Breast epithelium (tissue), 4 donors: ENCODE measurements around the gene IGSF22. TPM values are rescaled to one million over a fixed set of nuclear protein-coding genes. Genes with fewer than 3 reads are reported as not detected.

Source experiments
- DNase-seq, 2 donors: peaks; one replicate each; pipeline ENCODE4 v3.0.0-alpha.2; 2019; ENCODE audit warnings: low spot score in 2 of 2
- H3K27ac ChIP-seq, 2 donors: fragments of 200-600 bp; sonication (generic) in 1 of 2; one replicate each; pipeline ENCODE4 v1.5.1; 2016 to 2019; ENCODE audit warnings: mild to moderate bottlenecking in 1 of 2
- H3K27me3 ChIP-seq, 2 donors: fragments of 200-600 bp; sonication (generic) in 1 of 2; one replicate each; pipeline versions ENCODE4 v1.5.1 to v1.6.0; 2017 to 2019; ENCODE audit warnings: control low read depth in 1 of 2, mild to moderate bottlenecking in 1 of 2
- H3K36me3 ChIP-seq: fragments of 200-600 bp; one replicate; pipeline ENCODE4 v1.5.1; 2019
- H3K4me1 ChIP-seq, 2 donors: fragments of 200-600 bp; sonication (generic); one replicate each; pipeline ENCODE4 v1.5.1; 2016 to 2019; ENCODE audit warnings: control low read depth in 1 of 2
- H3K4me3 ChIP-seq, 3 donors: fragments of 200-600 bp; sonication (generic); 1 replicate in 2 of 3; 2 replicates in 1 of 3; pipeline ENCODE4 v1.5.1; 2016 to 2019; ENCODE audit warnings: mild to moderate bottlenecking in 3 of 3, moderate library complexity in 2 of 3
- H3K9me3 ChIP-seq, 2 donors: fragments of 200-600 bp; sonication (generic) in 1 of 2; one replicate each; pipeline ENCODE4 v1.5.1; 2016 to 2019; ENCODE audit warnings: control low read depth in 1 of 2
- CTCF ChIP-seq, 3 donors: fragments of 450-650 bp; IDR thresholded peaks; one replicate each; pipeline ENCODE4 v1.5.1; 2016 to 2017; ENCODE audit warnings: antibody characterized with exemption in 3 of 3, mild to moderate bottlenecking in 3 of 3, moderate library complexity in 3 of 3
- POLR2A ChIP-seq: fragments of 450-650 bp; IDR thresholded peaks from one replicate; pipeline ENCODE4 v1.6.1; 2016; ENCODE audit warnings: antibody characterized with exemption, mild to moderate bottlenecking, moderate library complexity
- POLR2AphosphoS5 ChIP-seq, 3 donors: sonication (generic); formaldehyde crosslinking; IDR thresholded peaks; one replicate each; pipeline ENCODE4 v1.6.1; 2017; ENCODE audit warnings: antibody characterized with exemption in 3 of 3
- intact Hi-C: fragments of 100-400 bp; cut with DNase I; formaldehyde crosslinking; loops from one replicate; pipeline ENCODE4 v1.15.1; 2023; ENCODE audit warnings: low total_unique reads
- total RNA-seq, 3 donors: library from RNA; depleted of rRNA; stranded (reverse); fragments of >200 nt; gene quantifications; one replicate each; pipeline ENCODE4 v1.1.0, GENCODE V29; 2016

IGSF22 gene
- total RNA-seq, 3 donors from 2014 or later = 0.44 to 0.66 TPM; not detected in 1

- H3K4me3 ChIP-seq = peak overlapping the region; percentile 49 to 69 (median 69)
- intact Hi-C loops = no loop called here
- no peaks in the 10 kb centered on the region for H3K4me1 ChIP-seq
- peak overlapping the region; percentile 71 to 85 for H3K27ac ChIP-seq
- no peaks in the 10 kb centered on the region for H3K27me3 ChIP-seq
- no peaks in the 10 kb centered on the region for H3K36me3 ChIP-seq
- DNase-seq = peak; percentile 76 to 78
- no peaks in the 10 kb centered on the region for H3K9me3 ChIP-seq
- TF ChIP-seq POLR2AphosphoS5 (IDR thresholded peaks at IDR 0.05) = no peak
- no peak for TF ChIP-seq POLR2A
- TF ChIP-seq CTCF (IDR thresholded peaks at IDR 0.05) = no peak
These were observed 5.0 kb downstream of the IGSF22 start for GRCh38 chr11:18720808-18721560.

GRCh38 chr11:18720091-18720807 is 5.7 kb downstream of the IGSF22 start:
- Histone ChIP-seq H3K27ac (peak overlapping the region; percentile 71 to 85), H3K27me3 (no peaks in the 10 kb centered on the region), H3K9me3 (no peaks in the 10 kb centered on the region), H3K4me1 (no peaks in the 10 kb centered on the region), H3K4me3 (peak overlapping the region; percentile 49 to 69 (median 69)), H3K36me3 (no peaks in the 10 kb centered on the region)
- TF ChIP-seq POLR2AphosphoS5 (IDR thresholded peaks at IDR 0.05) = no peak
- TF ChIP-seq POLR2A = no peak
- TF ChIP-seq CTCF (IDR thresholded peaks at IDR 0.05) = no peak
- intact Hi-C loops = no loop called here
- no peak for DNase-seq

- no peak for DNase-seq
- H3K27ac ChIP-seq = no peak overlapping the region
- H3K36me3 ChIP-seq = no peaks in the 10 kb centered on the region
- no peak overlapping the region for H3K4me3 ChIP-seq
- TF ChIP-seq CTCF (IDR thresholded peaks at IDR 0.05) (no peak), POLR2AphosphoS5 (IDR thresholded peaks at IDR 0.05) (no peak), POLR2A (no peak)
- intact Hi-C loops = no loop called here
- no peaks in the 10 kb centered on the region for H3K4me1 ChIP-seq
- H3K27me3 ChIP-seq = no peaks in the 10 kb centered on the region
- H3K9me3 ChIP-seq = no peaks in the 10 kb centered on the region
These were observed 10.5 kb downstream of the IGSF22 start for GRCh38 chr11:18715476-18715875.

DNA sequence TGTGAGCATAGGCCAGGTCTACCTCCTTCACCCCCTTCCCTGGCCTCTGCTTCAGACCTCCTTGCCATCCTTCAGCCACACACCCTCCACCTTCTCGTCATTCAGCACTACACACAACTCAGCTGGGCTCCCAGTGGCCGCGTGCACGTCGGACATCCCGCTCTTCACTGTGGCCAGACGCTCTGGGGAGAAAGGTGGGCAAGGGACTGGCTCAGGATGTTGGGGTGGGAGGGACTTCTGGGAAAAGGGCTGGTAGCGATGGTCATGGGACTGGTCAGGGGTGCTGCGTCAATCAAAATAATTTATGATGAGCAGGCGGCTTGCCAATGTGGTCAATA is 11.6 kb downstream of the IGSF22 start:
- no peak overlapping the region for H3K4me3 ChIP-seq
- DNase-seq = no peak
- H3K27me3 ChIP-seq = no peaks in the 10 kb centered on the region
- H3K9me3 ChIP-seq = no peaks in the 10 kb centered on the region
- no peaks in the 10 kb centered on the region for H3K4me1 ChIP-seq
- no peaks in the 10 kb centered on the region for H3K36me3 ChIP-seq
- no peak for TF ChIP-seq POLR2A
- no peak for TF ChIP-seq POLR2AphosphoS5 (IDR thresholded peaks at IDR 0.05)
- no peak for TF ChIP-seq CTCF (IDR thresholded peaks at IDR 0.05)
- H3K27ac ChIP-seq = no peak overlapping the region
- intact Hi-C loops = no loop called here
